ENCODE measurements around the gene FOXP1. TPM values are rescaled to one million over a fixed set of nuclear protein-coding genes. Genes with fewer than 3 reads are reported as not detected.

FOXP1 gene
- total and polyA plus RNA-seq, 3 donors from 2014 or later = 37.8 to 105 (median 75.9) TPM

DNA sequence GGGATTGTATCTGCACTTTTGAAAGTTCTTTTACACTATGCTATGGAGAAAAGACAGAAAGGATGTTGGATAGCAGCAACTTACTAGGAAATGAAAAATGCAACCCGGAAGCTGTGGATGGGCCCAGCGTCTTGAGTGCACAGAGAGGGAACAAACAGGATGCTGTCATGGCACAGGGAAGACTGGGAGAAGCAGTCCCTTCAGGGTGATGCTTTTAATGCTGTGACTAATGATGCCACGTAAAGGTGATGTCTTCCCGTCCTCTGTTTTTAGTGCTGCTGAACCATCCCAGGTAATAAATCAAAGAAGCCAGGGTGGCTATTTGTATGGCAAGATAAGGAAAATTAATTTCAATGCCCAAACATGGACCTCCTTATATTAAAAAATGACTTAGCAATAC, 437.6 kb downstream of the FOXP1 start:
- no peak for DNase-seq
- intact Hi-C loops (cut with DNase I; ENCODE audit: low total_unique reads) = no loop called here
- Histone ChIP-seq H3K4me1 (no peaks in the 10 kb centered on the region), H3K27ac (no peak overlapping the region), H3K4me3 (no peak overlapping the region), H3K36me3 (ENCODE audit: low read depth, missing control alignments) (no peaks in the 10 kb centered on the region), H3K27me3 (no peaks in the 10 kb centered on the region), H3K9me3 (no peaks in the 10 kb centered on the region)
- WGBS, 2 donors = 84 to 94% methylated on average over 4 of the region's 4 CpGs
- no peak for TF ChIP-seq POLR2A (IDR thresholded peaks at IDR 0.05)
- TF ChIP-seq, protein P1, sequence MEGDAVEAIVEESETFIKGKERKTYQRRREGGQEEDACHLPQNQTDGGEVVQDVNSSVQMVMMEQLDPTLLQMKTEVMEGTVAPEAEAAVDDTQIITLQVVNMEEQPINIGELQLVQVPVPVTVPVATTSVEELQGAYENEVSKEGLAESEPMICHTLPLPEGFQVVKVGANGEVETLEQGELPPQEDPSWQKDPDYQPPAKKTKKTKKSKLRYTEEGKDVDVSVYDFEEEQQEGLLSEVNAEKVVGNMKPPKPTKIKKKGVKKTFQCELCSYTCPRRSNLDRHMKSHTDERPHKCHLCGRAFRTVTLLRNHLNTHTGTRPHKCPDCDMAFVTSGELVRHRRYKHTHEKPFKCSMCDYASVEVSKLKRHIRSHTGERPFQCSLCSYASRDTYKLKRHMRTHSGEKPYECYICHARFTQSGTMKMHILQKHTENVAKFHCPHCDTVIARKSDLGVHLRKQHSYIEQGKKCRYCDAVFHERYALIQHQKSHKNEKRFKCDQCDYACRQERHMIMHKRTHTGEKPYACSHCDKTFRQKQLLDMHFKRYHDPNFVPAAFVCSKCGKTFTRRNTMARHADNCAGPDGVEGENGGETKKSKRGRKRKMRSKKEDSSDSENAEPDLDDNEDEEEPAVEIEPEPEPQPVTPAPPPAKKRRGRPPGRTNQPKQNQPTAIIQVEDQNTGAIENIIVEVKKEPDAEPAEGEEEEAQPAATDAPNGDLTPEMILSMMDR (IDR thresholded peaks at IDR 0.05) = no peak

DNA sequence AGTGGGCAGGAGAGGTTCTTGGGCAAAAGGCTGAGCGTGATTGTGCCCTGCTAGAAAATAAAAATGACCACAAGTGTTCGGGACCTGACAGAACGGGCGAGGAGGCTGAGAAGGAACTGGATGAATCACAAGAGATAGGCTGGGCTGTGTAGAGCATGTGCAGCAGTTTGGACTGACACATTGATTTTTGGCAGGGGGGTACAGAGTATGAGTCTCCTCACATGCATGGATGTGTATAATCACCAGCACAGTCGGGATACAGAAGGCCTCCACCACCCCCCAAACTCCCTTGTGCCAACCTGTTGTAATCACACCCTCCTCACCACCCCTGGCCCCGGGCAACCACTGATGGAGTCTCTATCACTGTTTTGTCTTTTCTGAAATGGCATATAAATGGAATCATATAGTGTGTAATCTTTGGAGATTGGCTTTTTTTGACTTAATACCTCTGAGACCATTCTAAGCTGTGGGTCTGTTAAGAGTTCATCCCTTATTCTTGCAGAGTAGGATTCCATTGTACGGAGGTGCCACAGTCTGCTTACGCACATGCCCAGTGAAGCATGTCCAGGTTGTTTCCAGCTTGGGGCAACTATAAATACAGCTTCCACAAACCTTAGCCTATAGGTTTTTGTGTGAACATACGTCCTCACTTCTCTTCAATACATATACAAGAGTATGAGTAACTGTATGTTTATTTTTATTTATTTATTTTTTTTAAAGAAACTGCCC, 438.8 kb downstream of the FOXP1 start:
- intact Hi-C loops (cut with DNase I; ENCODE audit: low total_unique reads) = no loop called here
- Histone ChIP-seq H3K27me3 (no peaks in the 10 kb centered on the region), H3K4me1 (no peaks in the 10 kb centered on the region), H3K27ac (no peak overlapping the region), H3K4me3 (no peak overlapping the region), H3K9me3 (no peaks in the 10 kb centered on the region), H3K36me3 (ENCODE audit: low read depth, missing control alignments) (no peaks in the 10 kb centered on the region)
- no peak for TF ChIP-seq POLR2A (IDR thresholded peaks at IDR 0.05)
- TF ChIP-seq, protein P1 (IDR thresholded peaks at IDR 0.05) = no peak
- WGBS, 2 donors = 83 to 85% methylated on average over 9 of the region's 9 CpGs
- DNase-seq = no peak

DNA sequence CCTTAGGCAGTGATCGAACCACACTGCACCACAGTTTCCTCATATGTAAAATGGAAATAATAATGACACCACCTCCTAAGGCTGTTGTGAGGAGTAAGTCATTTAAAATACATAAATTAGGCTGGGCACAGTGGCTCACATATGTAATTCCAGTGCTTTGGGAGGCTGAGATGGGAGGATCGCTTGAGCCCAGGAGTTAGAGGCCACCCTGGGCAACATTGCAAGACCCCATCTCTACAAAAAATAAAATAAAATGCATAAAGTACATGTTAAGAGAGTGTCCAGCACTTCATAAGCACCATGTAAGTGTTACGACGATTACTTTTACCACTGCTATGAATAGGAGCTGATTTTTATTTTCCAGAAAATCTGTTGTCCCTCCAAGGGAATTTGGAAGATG, 440.0 kb downstream of the FOXP1 start:
- no peak overlapping the region for H3K27ac ChIP-seq
- WGBS, 2 donors = 92 to 93% methylated on average over 4 of the region's 4 CpGs
- H3K9me3 ChIP-seq = no peaks in the 10 kb centered on the region
- no peaks in the 10 kb centered on the region for H3K27me3 ChIP-seq
- H3K36me3 ChIP-seq (ENCODE audit: low read depth, missing control alignments) = no peaks in the 10 kb centered on the region
- no peaks in the 10 kb centered on the region for H3K4me1 ChIP-seq
- no peak for TF ChIP-seq POLR2A (IDR thresholded peaks at IDR 0.05)
- TF ChIP-seq, protein P1 (IDR thresholded peaks at IDR 0.05) = no peak
- H3K4me3 ChIP-seq = no peak overlapping the region
- DNase-seq = no peak
- intact Hi-C loops (cut with DNase I; ENCODE audit: low total_unique reads) = no loop called here

DNA sequence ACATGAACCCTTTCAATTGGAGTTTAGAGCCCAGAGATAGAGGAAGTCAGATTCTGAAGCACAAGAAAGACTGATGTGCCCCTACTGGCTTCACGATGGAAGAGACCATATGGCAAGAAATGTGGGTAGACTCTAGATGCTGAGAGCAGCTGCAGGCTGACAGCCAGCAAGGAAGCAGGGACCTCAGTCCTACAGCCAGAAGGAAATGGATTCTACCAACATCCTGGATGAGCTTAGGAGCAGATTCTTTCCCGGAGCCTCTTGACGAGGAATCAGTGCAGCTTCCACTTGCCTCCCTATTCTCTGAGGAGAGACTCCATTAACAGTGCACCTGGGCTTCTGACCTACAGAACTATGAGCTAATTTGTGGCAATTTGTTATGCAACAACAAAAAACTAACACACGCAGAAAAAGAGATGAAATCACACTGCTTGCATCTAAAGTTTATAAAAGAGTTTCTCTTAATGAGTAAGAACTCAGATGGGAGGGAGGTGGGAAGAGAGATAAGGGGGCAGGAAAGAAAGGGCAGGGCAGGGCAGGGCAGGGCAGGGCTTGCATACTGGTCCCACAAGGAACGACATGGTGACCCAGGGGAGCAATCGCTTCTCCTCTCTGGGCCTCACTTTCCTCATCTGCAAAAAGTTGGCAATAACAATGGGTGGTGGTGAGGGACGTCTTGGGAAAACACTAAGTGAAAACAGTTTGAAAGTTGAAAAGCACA, 440.9 kb downstream of the FOXP1 start:
- H3K4me3 ChIP-seq = no peak overlapping the region
- no peak for DNase-seq
- no peaks in the 10 kb centered on the region for H3K36me3 ChIP-seq (ENCODE audit: low read depth, missing control alignments)
- no peak overlapping the region for H3K27ac ChIP-seq
- TF ChIP-seq POLR2A (IDR thresholded peaks at IDR 0.05) = no peak
- TF ChIP-seq, protein P1 (IDR thresholded peaks at IDR 0.05) = no peak
- intact Hi-C loops (cut with DNase I; ENCODE audit: low total_unique reads) = no loop called here
- no peaks in the 10 kb centered on the region for H3K4me1 ChIP-seq
- no peaks in the 10 kb centered on the region for H3K27me3 ChIP-seq
- 67 to 68% methylated on average over 7 of the region's 7 CpGs for WGBS, 2 donors
- no peaks in the 10 kb centered on the region for H3K9me3 ChIP-seq
